Fibroblast of lung (primary cell): Measurements from ENCODE around the gene MAPK8IP3. TPM values are rescaled to one million over a fixed set of nuclear protein-coding genes. Genes with fewer than 3 reads are reported as not detected.

Experiments used
- DNase-seq, 2 donors: peaks; one replicate each; pipeline versions ENCODE4 v3.0.0 to v3.0.0-alpha.2; 2010; ENCODE audit warnings: low read depth in 2 of 2
- H2AFZ ChIP-seq: 2 replicates; pipeline ENCODE4 v1.5.1; 2012; ENCODE audit warnings: low read length, control low read depth, inconsistent platforms
- H3K27ac ChIP-seq: 2 replicates; pipeline ENCODE4 v1.5.1; 2011; ENCODE audit warnings: low read length, control low read depth; ENCODE audit not compliant: insufficient read depth
- H3K27me3 ChIP-seq: 2 replicates; pipeline ENCODE4 v1.5.1; 2011; ENCODE audit warnings: mild to moderate bottlenecking, low read length; ENCODE audit not compliant: control insufficient read depth, insufficient read depth
- H3K36me3 ChIP-seq: 2 replicates; pipeline ENCODE4 v1.5.1; 2011; ENCODE audit warnings: low read length; ENCODE audit not compliant: control insufficient read depth, insufficient read depth
- H3K4me1 ChIP-seq: 2 replicates; pipeline ENCODE4 v1.5.1; 2011; ENCODE audit warnings: low read length; ENCODE audit not compliant: control insufficient read depth, insufficient read depth; ENCODE audit errors: extremely low read depth
- H3K4me2 ChIP-seq: 2 replicates; pipeline ENCODE4 v1.5.1; 2011; ENCODE audit warnings: low read length, control low read depth; ENCODE audit not compliant: insufficient read depth; ENCODE audit errors: extremely low read depth
- H3K4me3 ChIP-seq, 4 experiments: fragments of 200-600 bp in 1 of 4; sonication (generic) in 1 of 4; replicated peaks in 1 of 4; 2 replicates each; pipeline ENCODE4 v1.5.1; 2011 to 2016; ENCODE audit warnings: low read length in 4 of 4, low read depth in 3 of 4, mild to moderate bottlenecking in 3 of 4, control low read depth in 2 of 4, inconsistent platforms in 1 of 4, mixed read lengths in 1 of 4; ENCODE audit not compliant: insufficient read depth in 1 of 4; ENCODE audit errors: control extremely low read depth in 1 of 4
- H3K79me2 ChIP-seq: 2 replicates; pipeline ENCODE4 v1.5.1; 2012; ENCODE audit warnings: mild to moderate bottlenecking, low read length, inconsistent platforms; ENCODE audit not compliant: control insufficient read depth, insufficient read depth
- H3K9ac ChIP-seq: 2 replicates; pipeline ENCODE4 v1.5.1; 2011; ENCODE audit warnings: mild to moderate bottlenecking, low read length, control low read depth; ENCODE audit not compliant: insufficient read depth
- H3K9me3 ChIP-seq: 2 replicates; pipeline ENCODE4 v1.5.1; 2012; ENCODE audit warnings: low read depth, low read length; ENCODE audit not compliant: control insufficient read depth, insufficient read depth
- H4K20me1 ChIP-seq: 2 replicates; pipeline ENCODE4 v1.5.1; 2011; ENCODE audit warnings: low read length; ENCODE audit not compliant: control insufficient read depth, insufficient read depth; ENCODE audit errors: extremely low read depth
- EZH2 ChIP-seq: IDR thresholded peaks from 2 replicates; pipeline ENCODE4 v1.5.1; 2012; ENCODE audit warnings: low read length, control low read depth, mild to moderate bottlenecking; ENCODE audit errors: missing control alignments
- polyA plus RNA-seq, 2 donors: library from polyadenylated mRNA; depleted of rRNA in 1 of 2; stranded (reverse) in 1 of 2; unstranded in 1 of 2; fragments of >200 nt; gene quantifications; 2 replicates each; pipeline ENCODE4 v1.2.1, GENCODE V29; 2011 to 2012; ENCODE audit warnings: missing spikeins in 1 of 2
- total RNA-seq: library from RNA; depleted of rRNA; stranded (reverse); fragments of >200 nt; gene quantifications from 2 replicates; pipeline ENCODE4 v1.2.1, GENCODE V29; 2014
- TF ChIP-seq, protein P1 (sequence below), 2 donors: IDR thresholded peaks in 1 of 2; conservative IDR thresholded peaks in 1 of 2; 1 replicate in 1 of 2; 2 replicates in 1 of 2; pipeline ENCODE4 v1.5.1; 2011 to 2012; ENCODE audit warnings: low read length in 2 of 2, control low read depth in 1 of 2, inconsistent platforms in 1 of 2, low read depth in 1 of 2, mild to moderate bottlenecking in 1 of 2

The MAPK8IP3 gene
- total and polyA plus RNA-seq, 2 donors (not counting 1 experiment from before 2014, with no cell fraction given) = 9.4 to 36.3 TPM

DNA sequence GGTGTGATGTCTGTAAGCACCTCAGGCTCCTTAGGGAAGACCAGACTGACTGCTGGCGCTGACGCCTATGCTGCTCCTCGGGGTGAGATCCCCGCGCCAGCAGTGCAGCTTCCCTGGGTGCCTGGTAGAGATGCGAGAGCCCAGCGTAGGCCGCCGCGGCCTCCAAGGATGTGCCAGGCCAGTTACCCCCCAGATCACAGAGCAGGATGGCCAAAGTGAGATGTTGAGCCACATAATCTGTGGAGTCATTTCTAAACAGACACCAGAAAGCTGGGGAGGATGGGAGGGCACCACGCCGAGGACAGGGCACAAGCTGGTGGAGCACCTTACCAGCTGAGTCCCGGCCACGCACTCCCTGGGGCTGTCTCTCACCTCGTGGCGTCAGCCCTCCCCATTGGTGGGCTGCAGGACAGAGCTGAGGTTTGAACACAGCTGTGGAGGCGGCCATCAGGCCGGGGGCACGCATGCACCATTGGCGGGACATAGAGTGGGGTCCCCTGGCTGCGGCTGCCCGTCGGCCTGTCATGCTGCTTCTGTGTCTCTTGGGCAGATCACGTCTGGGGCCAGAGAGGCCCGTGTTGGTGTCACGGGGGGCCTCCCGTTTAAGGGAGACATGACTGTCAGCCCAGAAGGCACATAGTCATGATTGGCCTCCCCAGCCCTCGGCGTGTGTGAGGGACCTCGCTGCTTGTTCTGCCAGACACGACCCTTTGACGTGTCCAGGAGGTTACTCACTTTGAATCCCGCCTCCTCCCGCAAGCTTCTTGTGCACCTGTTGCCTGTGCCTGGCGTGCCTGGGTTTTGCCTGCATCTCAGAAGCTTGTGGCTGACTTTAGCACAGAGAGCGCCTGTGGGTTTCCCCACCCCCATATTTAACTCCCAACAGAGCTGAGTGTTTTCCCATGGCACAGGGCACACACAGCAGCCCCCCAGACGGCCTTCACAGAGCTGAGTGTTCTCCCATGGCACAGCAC lies 21.9 kb downstream of the MAPK8IP3 start:
- H3K4me2 ChIP-seq = no peak overlapping the region
- no peak overlapping the region for H3K27ac ChIP-seq
- H3K79me2 ChIP-seq = peaks cover 18% of the 10 kb centered on the region
- H3K4me1 ChIP-seq = no peaks in the 10 kb centered on the region
- H4K20me1 ChIP-seq = no peaks in the 10 kb centered on the region
- TF ChIP-seq EZH2 = no peak
- TF ChIP-seq, protein P1, sequence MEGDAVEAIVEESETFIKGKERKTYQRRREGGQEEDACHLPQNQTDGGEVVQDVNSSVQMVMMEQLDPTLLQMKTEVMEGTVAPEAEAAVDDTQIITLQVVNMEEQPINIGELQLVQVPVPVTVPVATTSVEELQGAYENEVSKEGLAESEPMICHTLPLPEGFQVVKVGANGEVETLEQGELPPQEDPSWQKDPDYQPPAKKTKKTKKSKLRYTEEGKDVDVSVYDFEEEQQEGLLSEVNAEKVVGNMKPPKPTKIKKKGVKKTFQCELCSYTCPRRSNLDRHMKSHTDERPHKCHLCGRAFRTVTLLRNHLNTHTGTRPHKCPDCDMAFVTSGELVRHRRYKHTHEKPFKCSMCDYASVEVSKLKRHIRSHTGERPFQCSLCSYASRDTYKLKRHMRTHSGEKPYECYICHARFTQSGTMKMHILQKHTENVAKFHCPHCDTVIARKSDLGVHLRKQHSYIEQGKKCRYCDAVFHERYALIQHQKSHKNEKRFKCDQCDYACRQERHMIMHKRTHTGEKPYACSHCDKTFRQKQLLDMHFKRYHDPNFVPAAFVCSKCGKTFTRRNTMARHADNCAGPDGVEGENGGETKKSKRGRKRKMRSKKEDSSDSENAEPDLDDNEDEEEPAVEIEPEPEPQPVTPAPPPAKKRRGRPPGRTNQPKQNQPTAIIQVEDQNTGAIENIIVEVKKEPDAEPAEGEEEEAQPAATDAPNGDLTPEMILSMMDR (conservative IDR thresholded peaks at IDR 0.05 in 1 of 2, IDR thresholded peaks at IDR 0.05 in 1 of 2; ENCODE audit: low read depth in 1 of 2, low read length in 2 of 2) = no peak
- H3K27me3 ChIP-seq = no peaks in the 10 kb centered on the region
- H3K4me3 ChIP-seq = no peak overlapping the region
- no peak overlapping the region for H3K9ac ChIP-seq
- H3K36me3 ChIP-seq = peaks cover 25% of the 10 kb centered on the region
- no peaks in the 10 kb centered on the region for H3K9me3 ChIP-seq
- no peak for DNase-seq
- H2AFZ ChIP-seq = no peak overlapping the region

DNA sequence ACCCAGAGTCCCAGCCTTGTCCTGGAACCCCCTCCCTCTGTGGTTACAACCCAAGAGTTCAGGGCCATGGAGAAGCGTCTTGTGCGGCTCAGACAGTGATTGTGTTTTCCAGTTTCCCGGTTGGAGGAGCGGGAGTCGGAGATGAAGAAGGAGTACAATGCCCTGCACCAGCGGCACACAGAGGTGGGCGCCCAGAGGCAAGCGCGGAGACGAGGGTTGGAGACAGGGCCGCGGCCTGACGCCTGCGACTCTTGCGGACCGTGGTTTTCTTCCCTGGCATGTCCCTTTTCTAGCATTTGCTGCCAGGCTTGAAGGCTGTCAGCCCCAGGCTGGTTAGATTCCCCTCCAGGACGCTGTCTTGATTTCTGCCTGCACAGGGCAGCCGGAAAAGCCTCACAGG lies 23.0 kb downstream of the MAPK8IP3 start:
- H3K4me3 ChIP-seq = no peak overlapping the region
- H3K9ac ChIP-seq = no peak overlapping the region
- H3K36me3 ChIP-seq = peaks cover 31% of the 10 kb centered on the region
- no peak overlapping the region for H3K4me2 ChIP-seq
- no peak overlapping the region for H2AFZ ChIP-seq
- no peaks in the 10 kb centered on the region for H3K9me3 ChIP-seq
- H4K20me1 ChIP-seq = no peaks in the 10 kb centered on the region
- H3K79me2 ChIP-seq = peaks cover 13% of the 10 kb centered on the region
- no peak overlapping the region for H3K27ac ChIP-seq
- no peak for DNase-seq
- no peaks in the 10 kb centered on the region for H3K27me3 ChIP-seq
- no peaks in the 10 kb centered on the region for H3K4me1 ChIP-seq
- TF ChIP-seq, protein P1 (conservative IDR thresholded peaks at IDR 0.05 in 1 of 2, IDR thresholded peaks at IDR 0.05 in 1 of 2; ENCODE audit: low read depth in 1 of 2, low read length in 2 of 2) = no peak
- TF ChIP-seq EZH2 = no peak

DNA sequence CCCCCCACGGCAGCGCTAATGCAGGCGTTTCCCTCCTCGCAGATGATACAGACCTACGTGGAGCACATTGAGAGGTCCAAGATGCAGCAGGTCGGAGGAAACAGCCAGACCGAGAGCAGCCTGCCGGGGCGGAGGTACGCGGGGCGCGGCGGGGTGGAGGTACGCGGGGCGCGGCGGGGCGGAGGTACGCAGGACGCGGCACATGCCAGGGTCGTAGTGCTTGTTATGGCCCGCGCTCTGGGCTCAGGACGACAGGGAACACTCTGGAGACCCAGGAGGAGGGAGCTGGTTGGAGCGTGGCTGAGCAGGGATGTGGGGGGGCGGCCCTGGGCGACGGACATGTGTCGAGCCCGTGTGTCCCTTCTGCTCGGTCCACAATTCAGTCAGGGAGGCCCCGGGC lies 23.4 kb downstream of the MAPK8IP3 start:
- H3K4me2 ChIP-seq = no peak overlapping the region
- no peaks in the 10 kb centered on the region for H3K4me1 ChIP-seq
- H4K20me1 ChIP-seq = no peaks in the 10 kb centered on the region
- H3K9ac ChIP-seq = no peak overlapping the region
- H3K36me3 ChIP-seq = peaks cover 33% of the 10 kb centered on the region
- TF ChIP-seq, protein P1 (conservative IDR thresholded peaks at IDR 0.05 in 1 of 2, IDR thresholded peaks at IDR 0.05 in 1 of 2; ENCODE audit: low read depth in 1 of 2, low read length in 2 of 2) = no peak
- no peak for TF ChIP-seq EZH2
- H3K27me3 ChIP-seq = no peaks in the 10 kb centered on the region
- H3K27ac ChIP-seq = no peak overlapping the region
- H3K4me3 ChIP-seq = no peak overlapping the region
- H2AFZ ChIP-seq = no peak overlapping the region
- no peak for DNase-seq
- peaks cover 9% of the 10 kb centered on the region for H3K79me2 ChIP-seq
- H3K9me3 ChIP-seq = no peaks in the 10 kb centered on the region
